HG02938 (cell line): ENCODE results near the gene CYP2R1.
"Not testable (repeated sequence)": the region's sequence is repeated elsewhere in the genome, so short reads cannot be mapped to it uniquely, and the experiment has no call there.

Experiments used
- ATAC-seq: cut with Tn5 transposase; IDR thresholded peaks from one replicate; pipeline ENCODE4 v1.9.1; 2021; ENCODE audit warnings: mild to moderate bottlenecking, moderate library complexity; ENCODE audit not compliant: unreplicated experiment

CYP2R1 gene

DNA sequence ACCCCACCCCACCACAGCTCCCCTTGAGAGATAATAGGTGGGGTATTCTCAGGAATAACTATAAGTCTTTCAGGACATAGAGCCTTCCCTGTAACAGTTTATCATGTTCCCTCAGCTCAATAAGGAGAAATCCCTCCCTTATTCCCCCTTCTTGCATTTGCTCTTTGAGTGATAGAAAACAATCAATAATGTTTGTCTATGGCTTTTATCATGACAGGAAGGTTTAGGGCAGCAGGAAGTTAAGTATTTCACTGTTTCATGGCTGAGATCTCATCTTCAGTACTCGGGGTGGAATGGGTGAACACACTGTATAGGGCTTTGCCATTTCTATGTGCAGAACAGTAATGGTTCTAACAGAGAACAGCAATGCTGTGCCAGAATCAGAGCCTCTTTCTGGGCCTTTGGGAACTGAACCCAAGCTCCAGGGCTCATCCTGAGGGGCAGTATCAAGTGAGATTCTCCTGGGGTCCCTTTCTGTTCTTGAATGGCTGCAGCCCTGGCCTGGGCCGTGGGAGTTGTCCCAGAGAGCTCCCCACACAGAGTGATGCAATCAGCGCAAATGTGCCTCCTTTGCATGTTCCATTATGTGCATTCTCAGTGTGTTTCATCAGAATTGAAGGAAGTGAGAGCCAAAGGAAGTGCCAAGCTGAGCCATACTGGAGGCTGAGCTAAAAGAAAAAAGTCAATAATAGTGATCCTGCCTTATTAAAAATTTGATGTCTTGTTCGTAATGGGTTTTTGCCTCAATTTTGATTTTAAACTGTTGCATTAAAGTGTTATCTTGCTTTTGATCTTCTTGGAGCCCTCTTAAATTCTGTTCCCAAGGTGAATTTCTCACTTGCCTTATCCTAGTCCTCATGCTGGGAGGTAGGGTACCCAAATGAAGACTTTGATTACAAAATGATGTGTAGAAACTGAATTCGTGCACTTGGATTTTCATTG lies 2.9 kb upstream of the CYP2R1 start:
- no peak for ATAC-seq

GRCh38 chr11:14892577-14892976 lies 546 bp upstream of the CYP2R1 start:
- no peak for ATAC-seq

GRCh38 chr11:14891143-14892035 lies 642 bp downstream of the CYP2R1 start:
- peak; percentile 53 for ATAC-seq

DNA sequence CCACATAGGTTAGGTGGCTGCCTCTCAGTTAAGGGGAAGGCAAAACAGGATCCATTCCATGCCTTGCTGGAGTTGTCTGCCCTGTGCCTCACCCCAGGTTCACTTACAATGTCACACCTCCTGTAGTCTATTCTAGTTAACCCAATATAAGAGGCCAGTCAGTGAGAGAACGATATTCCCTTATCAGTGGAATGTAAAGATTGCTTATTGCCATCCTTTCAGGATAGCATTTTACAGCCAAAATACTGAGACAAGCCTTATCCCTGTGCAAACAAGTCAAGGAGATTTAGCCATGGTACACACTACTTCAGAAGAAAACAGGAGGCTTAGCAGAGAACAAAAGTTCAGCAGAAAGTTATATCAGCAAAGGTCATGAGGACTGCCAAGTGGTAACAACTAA lies 5.5 kb downstream of the CYP2R1 start:
- ATAC-seq: no peak

DNA sequence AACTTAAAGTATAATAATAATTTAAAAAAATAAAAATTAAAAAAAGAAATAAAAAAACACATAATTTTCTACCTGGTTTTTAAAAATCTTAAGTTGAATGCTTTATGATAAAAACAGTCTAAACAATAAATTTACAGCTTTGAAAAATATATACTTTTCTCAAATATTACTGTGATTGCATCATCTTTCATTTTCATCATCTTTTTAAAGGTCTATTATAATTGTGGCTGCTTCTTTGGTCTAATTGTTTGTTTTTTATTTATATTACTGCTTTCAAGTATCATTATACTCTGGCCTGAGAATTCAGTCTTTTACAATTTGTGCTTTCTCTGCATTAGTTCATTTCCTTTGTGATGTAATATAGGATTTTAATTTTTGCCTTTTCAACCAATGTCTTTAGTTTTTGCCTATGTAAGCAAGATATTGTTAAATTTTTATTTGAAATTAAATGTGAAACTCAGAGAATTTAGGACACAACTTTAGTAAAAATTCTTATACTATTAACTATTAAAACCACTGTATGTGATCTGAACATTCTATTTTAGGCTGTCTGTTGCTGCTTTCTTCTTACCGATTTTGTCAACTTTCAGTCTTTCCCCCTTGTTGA lies 7.3 kb downstream of the CYP2R1 start:
- no peak for ATAC-seq

DNA sequence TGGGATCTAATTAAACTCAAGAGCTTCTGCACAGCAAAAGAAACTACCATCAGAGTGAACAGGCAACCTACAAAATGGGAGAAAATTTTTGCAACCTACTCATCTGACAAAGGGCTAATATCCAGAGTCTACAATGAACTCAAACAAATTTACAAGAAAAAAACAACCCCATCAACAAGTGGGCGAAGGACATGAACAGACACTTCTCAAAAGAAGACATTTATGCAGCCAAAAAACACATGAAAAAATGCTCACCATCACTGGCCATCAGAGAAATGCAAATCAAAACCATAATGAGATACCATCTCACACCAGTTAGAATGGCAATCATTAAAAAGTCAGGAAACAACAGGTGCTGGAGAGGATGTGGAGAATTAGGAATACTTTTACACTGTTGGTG lies 8.3 kb downstream of the CYP2R1 start:
- not testable (repeated sequence) for ATAC-seq

DNA sequence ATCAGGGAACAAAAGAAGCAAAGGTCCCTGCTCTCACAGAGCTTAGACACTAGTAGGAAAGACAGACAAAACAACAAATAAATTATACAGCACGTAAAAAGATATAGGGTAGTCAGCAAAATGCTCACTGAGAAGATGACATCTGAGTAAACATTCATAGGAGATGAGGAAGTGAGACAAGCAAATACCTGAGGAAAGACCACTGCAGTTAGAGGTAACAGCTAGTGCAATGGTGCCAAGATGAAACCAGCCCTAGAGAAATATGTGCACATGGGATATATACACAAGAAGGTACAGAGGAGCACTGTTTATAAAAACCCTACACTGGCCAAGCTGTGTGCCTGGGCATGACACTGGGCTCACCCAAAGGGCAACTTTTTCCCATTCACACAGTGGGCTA lies 9.8 kb downstream of the CYP2R1 start:
- ATAC-seq: no peak

- no peak for ATAC-seq
Measured at GRCh38 chr11:14881576-14882193, 10.3 kb downstream of the CYP2R1 start.

DNA sequence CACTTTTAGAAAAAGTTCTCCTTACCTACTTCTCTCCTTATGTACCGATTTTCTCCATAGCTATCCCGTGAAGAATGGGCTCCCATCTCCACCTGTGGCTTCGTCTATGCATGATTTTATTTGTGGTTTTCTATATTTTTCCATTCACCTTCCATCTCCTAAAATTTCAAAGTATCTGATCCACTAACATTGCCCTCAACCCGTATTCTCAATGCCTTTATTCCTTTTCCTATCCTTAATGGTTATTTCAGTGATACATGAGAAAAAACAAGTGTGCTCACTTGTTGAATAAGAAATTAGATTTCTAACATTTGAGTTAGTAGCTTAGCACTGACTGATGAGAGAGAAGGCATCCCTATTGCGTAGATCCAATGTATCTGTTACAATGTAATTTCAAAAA lies 16.9 kb downstream of the CYP2R1 start:
- ATAC-seq: no peak

DNA sequence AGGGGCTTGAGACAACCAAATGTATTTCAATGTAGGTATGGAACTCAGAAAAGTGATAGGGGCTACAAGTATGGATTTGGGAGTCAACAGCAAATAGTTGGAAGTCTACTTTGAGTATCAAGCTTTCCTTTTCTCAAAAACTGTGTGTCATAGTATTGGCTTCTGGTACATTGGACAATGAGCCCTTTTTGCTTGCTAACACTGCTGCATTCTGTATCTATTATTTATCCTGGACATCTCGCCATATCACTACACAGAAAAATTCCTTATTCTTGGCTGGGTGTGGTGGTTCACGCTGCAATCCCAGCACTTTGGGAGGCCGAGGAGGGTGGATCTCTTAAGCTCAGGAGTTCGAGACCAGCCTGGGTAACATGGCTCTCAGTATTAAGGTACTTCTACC lies 18.4 kb downstream of the CYP2R1 start:
- ATAC-seq: no peak

DNA sequence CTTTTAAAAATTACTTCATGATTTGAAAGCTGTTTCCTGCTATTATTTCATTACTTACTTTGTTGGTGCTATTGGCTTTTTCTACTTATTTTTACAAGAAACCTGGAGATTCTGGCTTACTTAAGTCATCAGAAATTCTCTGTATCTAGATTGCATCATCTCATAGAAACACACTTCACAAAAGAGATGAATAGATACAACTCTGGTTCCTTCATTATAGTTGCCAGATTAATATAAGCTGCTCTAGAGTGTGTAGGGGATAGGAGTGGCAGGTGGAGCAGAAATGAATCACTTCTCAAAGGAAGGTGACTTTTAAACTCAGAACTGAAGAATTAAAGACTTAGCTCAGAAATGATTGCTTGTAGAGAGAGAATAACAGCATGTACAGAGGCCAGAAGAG lies 20.0 kb downstream of the CYP2R1 start:
- no peak for ATAC-seq

GRCh38 chr11:14863775-14864174 lies 28.3 kb downstream of the CYP2R1 start:
- ATAC-seq: not testable (repeated sequence)

DNA sequence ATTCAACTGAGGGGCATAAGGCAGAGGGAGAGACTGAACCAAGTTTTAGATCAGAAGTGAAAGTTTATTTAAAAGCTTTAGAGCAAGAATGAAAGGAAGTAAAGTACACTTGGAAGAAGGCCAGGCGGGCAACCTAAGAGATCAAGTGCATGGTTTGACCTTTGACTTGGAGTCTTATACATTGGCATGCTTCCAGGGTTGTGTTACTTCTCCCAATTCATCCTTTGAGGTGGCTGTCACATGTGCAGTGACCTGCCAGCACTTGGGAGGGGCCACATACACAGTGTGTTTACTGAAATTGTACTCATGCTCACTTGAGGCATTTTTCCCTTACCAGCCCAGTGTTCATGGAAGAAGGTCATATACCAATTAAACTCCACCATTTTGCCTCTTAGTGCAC lies 30.4 kb downstream of the CYP2R1 start:
- no peak for ATAC-seq

- no peak for ATAC-seq
Measured at GRCh38 chr11:14860511-14860910, 31.5 kb downstream of the CYP2R1 start.

DNA sequence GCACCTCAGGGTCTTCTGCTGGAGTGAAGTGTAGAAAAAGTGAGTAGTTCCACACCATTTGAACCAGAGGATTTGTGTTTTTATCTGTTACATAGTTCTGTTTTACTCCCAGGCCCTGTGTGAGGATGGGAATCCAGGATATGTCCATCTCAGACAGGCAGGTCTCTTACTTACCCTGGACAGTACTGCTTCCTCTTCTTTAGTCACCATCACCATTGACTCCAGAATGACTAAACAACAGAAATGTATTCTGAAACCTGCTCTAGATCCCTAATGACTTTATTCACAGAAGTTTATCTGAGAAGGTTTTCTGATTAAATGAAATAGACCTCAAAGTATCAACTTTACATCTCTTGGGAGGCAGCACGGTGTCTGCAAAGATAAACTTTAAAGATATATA lies 33.6 kb downstream of the CYP2R1 start:
- no peak for ATAC-seq

DNA sequence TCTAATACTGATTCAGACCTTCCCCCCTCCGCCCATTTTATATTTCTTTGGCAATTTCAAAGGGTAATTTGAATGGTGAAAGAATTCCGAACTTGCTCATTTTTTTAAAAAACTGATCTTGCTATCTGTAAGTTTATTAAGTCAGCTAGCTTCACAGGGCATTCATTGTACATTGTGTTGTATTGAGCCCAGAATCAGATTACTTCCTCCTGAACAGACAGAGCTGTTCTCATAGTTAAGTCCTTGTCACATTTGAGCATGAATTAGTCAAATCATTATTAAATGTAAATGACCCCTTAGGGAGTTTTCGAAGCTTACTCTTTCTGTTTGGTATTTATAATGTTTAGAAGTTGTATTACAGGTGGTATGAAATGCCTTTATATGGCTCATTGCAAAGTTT lies 34.4 kb downstream of the CYP2R1 start:
- ATAC-seq: no peak

- no peak for ATAC-seq
Measured at GRCh38 chr11:14855890-14856289, 36.1 kb downstream of the CYP2R1 start.

- ATAC-seq: no peak
Measured at GRCh38 chr11:14854057-14854456, 38.0 kb downstream of the CYP2R1 start.

DNA sequence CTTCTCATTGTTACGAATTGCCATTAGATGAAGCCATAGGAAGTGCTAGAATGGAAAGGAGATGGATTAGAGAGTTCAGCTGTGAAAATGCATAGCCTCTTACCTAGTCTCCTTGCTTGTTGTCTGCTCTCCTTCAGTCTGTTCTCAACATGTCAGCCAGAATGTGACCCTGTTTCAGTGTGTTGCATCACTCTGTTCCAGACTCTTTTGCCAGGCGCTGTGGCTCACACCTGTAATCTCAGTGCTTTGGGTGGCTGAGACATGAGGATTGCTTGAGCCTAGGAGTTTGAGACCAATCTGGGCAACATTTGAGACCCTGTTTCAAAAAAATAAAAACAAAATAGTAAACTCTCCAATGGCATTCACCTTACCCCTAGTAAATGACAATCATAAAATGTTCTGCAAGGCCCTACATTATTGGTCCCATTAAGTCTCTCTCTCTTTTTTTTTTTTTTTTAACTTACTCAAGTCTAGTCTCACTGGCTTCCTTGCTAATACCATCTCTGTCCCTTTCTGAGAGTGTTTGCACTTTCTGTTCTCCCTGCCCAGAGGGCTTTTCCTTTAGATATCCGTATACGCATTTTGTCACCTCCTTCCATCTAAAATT lies 39.4 kb downstream of the CYP2R1 start:
- no peak for ATAC-seq

- ATAC-seq: no peak
Measured at GRCh38 chr11:14842002-14842401, 50.0 kb downstream of the CYP2R1 start.
